A673 (cell line): ENCODE data around the gene ZNF28. TPM values are rescaled to one million over a fixed set of nuclear protein-coding genes. Genes with fewer than 3 reads are reported as not detected.
"Not testable (repeated sequence)": the region's sequence is repeated elsewhere in the genome, so short reads cannot be mapped to it uniquely, and the experiment has no call there.

Source experiments
- BruUV-seq: library from RNA; stranded (reverse); fragments of 400-500 nt; replicated peaks from 2 replicates; lab custom pipeline; 2021; lab: Mats Ljungman, UMichigan
- CTCF ChIA-PET: fragments of 300-600 bp; sonication (Branson Sonifier 250); formaldehyde crosslinking; loops from one replicate; lab custom pipeline; 2022; ENCODE audit warnings: antibody characterized with exemption; lab: Charles Lee
- POLR2A ChIA-PET: fragments of 300-600 bp; sonication (Branson Sonifier 250); formaldehyde crosslinking; loops from one replicate; lab custom pipeline; 2022; ENCODE audit warnings: antibody characterized with exemption; ENCODE audit not compliant: low non-redundant PET; lab: Charles Lee
- DNase-seq: peaks from one replicate; pipeline ENCODE4 v3.0.0-alpha.2; 2015; ENCODE audit warnings: low spot score
- H3K27ac ChIP-seq: fragments of 200-600 bp; sonication (generic); 2 replicates; pipeline ENCODE4 v1.5.1; 2016; ENCODE audit warnings: mixed run types, low read depth, mild to moderate bottlenecking, mixed read lengths, antibody characterized with exemption, low read length; ENCODE audit not compliant: poor library complexity, severe bottlenecking
- H3K27me3 ChIP-seq: fragments of 200-600 bp; sonication (generic); replicated peaks from 2 replicates; pipeline ENCODE4 v1.6.1; 2017; ENCODE audit warnings: mixed run types, low read depth, mild to moderate bottlenecking, mixed read lengths, antibody characterized with exemption, low read length; ENCODE audit not compliant: insufficient read depth, poor library complexity
- H3K36me3 ChIP-seq: fragments of 200-600 bp; sonication (generic); 2 replicates; pipeline ENCODE4 v1.6.1; 2016; ENCODE audit warnings: mixed run types, mild to moderate bottlenecking, mixed read lengths, antibody characterized with exemption, low read length; ENCODE audit not compliant: insufficient read depth, poor library complexity, severe bottlenecking
- H3K4me1 ChIP-seq: fragments of 200-600 bp; sonication (generic); 2 replicates; pipeline ENCODE4 v1.6.1; 2017; ENCODE audit warnings: mixed run types, mild to moderate bottlenecking, mixed read lengths, antibody characterized with exemption, low read length; ENCODE audit not compliant: insufficient read depth, poor library complexity, severe bottlenecking
- H3K4me3 ChIP-seq: fragments of 200-600 bp; sonication (generic); 2 replicates; pipeline ENCODE4 v1.5.1; 2016; ENCODE audit warnings: low read depth, mixed run types, mild to moderate bottlenecking, mixed read lengths, low read length; ENCODE audit not compliant: poor library complexity, severe bottlenecking
- H3K9me3 ChIP-seq: fragments of 200-600 bp; sonication (generic); 2 replicates; pipeline ENCODE4 v1.6.1; 2016; ENCODE audit warnings: mixed run types, low read depth, mild to moderate bottlenecking, mixed read lengths, antibody characterized with exemption, low read length; ENCODE audit not compliant: poor library complexity, severe bottlenecking
- CTCF ChIP-seq: fragments of 300-800, 200-600 bp; sonication (generic); conservative IDR thresholded peaks from 2 replicates; pipeline ENCODE4 v1.5.1; 2017; ENCODE audit warnings: low read depth, mild to moderate bottlenecking, antibody characterized with exemption, low read length, moderate library complexity, mixed read lengths
- EZH2 ChIP-seq: fragments of 200-600 bp; sonication (generic); IDR thresholded peaks from 2 replicates; pipeline ENCODE4 v1.6.1; 2017; ENCODE audit warnings: borderline replicate concordance, low read depth, mild to moderate bottlenecking, mixed read lengths, antibody characterized with exemption, low read length; ENCODE audit not compliant: poor library complexity, severe bottlenecking
- intact Hi-C: fragments of 100-400 bp; cut with micrococcal nuclease; formaldehyde crosslinking; loops from one replicate; pipeline ENCODE4 v1.10.0; 2022; ENCODE audit not compliant: unreplicated experiment
- total RNA-seq: library from RNA; stranded (reverse); gene quantifications from 2 replicates; pipeline ENCODE4 v1.2.3, GENCODE V29; 2021

The ZNF28 gene
- total RNA-seq, 1 experiment from 2014 or later, result 10.9 TPM

- Histone ChIP-seq H3K27me3 (no peaks in the 10 kb centered on the region), H3K4me3 (no peak overlapping the region), H3K27ac (no peak overlapping the region), H3K4me1 (no peaks in the 10 kb centered on the region), H3K36me3 (peaks cover 11% of the 10 kb centered on the region), H3K9me3 (no peaks in the 10 kb centered on the region)
- ChIA-PET POLR2A (no interaction called here), CTCF (no interaction called here)
- no TSS peak for BruUV-seq
- intact Hi-C loops, result no loop called here
- no peak for DNase-seq
- TF ChIP-seq EZH2, result no peak
- TF ChIP-seq CTCF, result no peak
These were observed 11.6 kb downstream of the ZNF28 start for GRCh38 chr19:52809801-52810200.

- BruUV-seq, CTCF ChIA-PET, H3K27ac ChIP-seq, POLR2A ChIA-PET, H3K27me3 ChIP-seq, DNase-seq, H3K4me1 ChIP-seq, H3K4me3 ChIP-seq, intact Hi-C loops: not testable (repeated sequence)
- H3K36me3 ChIP-seq, result peaks cover 26% of the 10 kb centered on the region
- peaks cover 71% of the 10 kb centered on the region for H3K9me3 ChIP-seq
These were observed 21.3 kb downstream of the ZNF28 start for GRCh38 chr19:52799950-52800640.

DNA sequence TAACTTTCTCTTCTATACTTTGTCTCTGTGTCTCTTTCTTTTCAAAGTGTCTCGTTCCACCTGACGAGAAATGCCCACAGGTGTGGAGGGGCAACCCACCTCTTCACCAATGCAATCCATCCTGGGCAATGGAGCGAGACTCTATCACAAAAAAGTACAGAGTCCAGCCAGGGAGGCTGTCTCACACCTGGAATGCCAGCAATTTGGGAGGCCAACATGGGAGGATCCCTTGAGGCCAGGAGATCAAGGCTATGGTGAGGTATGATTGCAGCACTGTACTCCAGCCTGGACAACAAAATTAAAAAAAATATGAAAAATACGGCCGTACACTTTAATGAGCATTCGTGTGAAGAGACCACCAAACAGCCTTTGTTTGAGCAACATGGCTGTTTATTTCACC lies 32.0 kb downstream of the ZNF28 start:
- intact Hi-C loops, result no loop called here
- no TSS peak for BruUV-seq

GRCh38 chr19:52786464-52787354 lies 34.7 kb downstream of the ZNF28 start, which contains the start of gene ZNF600:
Gene ZNF600, minus strand, starts transcription at chr19:52786791. Its CDS starts 7,903 bp downstream, at chr19:52778888.
- CTCF ChIA-PET, intact Hi-C loops: not testable (repeated sequence)
- peak; percentile 35 for DNase-seq

More for the DNA sequence above, 32.0 kb downstream of the ZNF28 start:
- ChIA-PET CTCF (no interaction called here), POLR2A (no interaction called here)
- TF ChIP-seq CTCF, result no peak
- peaks cover 4% of the 10 kb centered on the region for H3K9me3 ChIP-seq
- H3K36me3 ChIP-seq, result no peaks in the 10 kb centered on the region
- no peak overlapping the region for H3K27ac ChIP-seq
- no peak for DNase-seq
- H3K4me1 ChIP-seq, result no peaks in the 10 kb centered on the region
- no peaks in the 10 kb centered on the region for H3K27me3 ChIP-seq
- no peak overlapping the region for H3K4me3 ChIP-seq

More at GRCh38 chr19:52786464-52787354, 34.7 kb downstream of the ZNF28 start, which contains the start of gene ZNF600:
- H3K36me3 ChIP-seq, BruUV-seq, POLR2A ChIA-PET, H3K9me3 ChIP-seq, H3K4me1 ChIP-seq, H3K27ac ChIP-seq, H3K27me3 ChIP-seq: not testable (repeated sequence)
- peak within 1 kb of the TSS; percentile 42 for H3K4me3 ChIP-seq
